Measurements from ENCODE around the gene SMYD3. TPM values are rescaled to one million over a fixed set of nuclear protein-coding genes. Genes with fewer than 3 reads are reported as not detected.

The SMYD3 gene
- total and polyA plus RNA-seq, 2 experiments from 2014 or later: 30.8 to 68.5 TPM

- H3K4me2 ChIP-seq: no peak overlapping the region
- H2AFZ ChIP-seq: no peak overlapping the region
- peaks cover 6% of the 10 kb centered on the region for H3K79me2 ChIP-seq
- H3K9me2 ChIP-seq (replicated peaks; ENCODE audit: insufficient read depth): no peaks in the 10 kb centered on the region
- 72% methylated on average over 3 of the region's 3 CpGs for WGBS (ENCODE audit: low lambda C conversion rate, missing lambda C conversion rate)
- no peaks in the 10 kb centered on the region for H3K27me3 ChIP-seq
- TF ChIP-seq EZH2 (IDR thresholded peaks at IDR 0.05; ENCODE audit: borderline replicate concordance) (no peak), EZH2phosphoT487 (IDR thresholded peaks at IDR 0.05; ENCODE audit: low read depth, severe bottlenecking, unreplicated experiment) (no peak)
- TF ChIP-seq, protein P1, sequence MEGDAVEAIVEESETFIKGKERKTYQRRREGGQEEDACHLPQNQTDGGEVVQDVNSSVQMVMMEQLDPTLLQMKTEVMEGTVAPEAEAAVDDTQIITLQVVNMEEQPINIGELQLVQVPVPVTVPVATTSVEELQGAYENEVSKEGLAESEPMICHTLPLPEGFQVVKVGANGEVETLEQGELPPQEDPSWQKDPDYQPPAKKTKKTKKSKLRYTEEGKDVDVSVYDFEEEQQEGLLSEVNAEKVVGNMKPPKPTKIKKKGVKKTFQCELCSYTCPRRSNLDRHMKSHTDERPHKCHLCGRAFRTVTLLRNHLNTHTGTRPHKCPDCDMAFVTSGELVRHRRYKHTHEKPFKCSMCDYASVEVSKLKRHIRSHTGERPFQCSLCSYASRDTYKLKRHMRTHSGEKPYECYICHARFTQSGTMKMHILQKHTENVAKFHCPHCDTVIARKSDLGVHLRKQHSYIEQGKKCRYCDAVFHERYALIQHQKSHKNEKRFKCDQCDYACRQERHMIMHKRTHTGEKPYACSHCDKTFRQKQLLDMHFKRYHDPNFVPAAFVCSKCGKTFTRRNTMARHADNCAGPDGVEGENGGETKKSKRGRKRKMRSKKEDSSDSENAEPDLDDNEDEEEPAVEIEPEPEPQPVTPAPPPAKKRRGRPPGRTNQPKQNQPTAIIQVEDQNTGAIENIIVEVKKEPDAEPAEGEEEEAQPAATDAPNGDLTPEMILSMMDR (IDR thresholded peaks at IDR 0.05; ENCODE audit: poor library complexity): no peak
- H3K4me3 ChIP-seq: no peak overlapping the region
- H4K20me1 ChIP-seq (ENCODE audit: insufficient read depth, poor library complexity, severe bottlenecking): no peaks in the 10 kb centered on the region
- DNase-seq (ENCODE audit: low spot score): no peak
- H3K36me3 ChIP-seq (replicated peaks; ENCODE audit: insufficient read depth, low read depth): no peaks in the 10 kb centered on the region
- no peaks in the 10 kb centered on the region for H3K9me3 ChIP-seq (ENCODE audit: low read depth)
- H3K4me1 ChIP-seq (ENCODE audit: insufficient read depth): no peaks in the 10 kb centered on the region
- no peak overlapping the region for H3K27ac ChIP-seq
These were observed 61.6 kb downstream of the SMYD3 start for GRCh38 chr1:246445503-246445902.

GRCh38 chr1:246444617-246445016, 62.5 kb downstream of the SMYD3 start:
- Histone ChIP-seq H2AFZ (no peak overlapping the region), H3K79me2 (peaks cover 6% of the 10 kb centered on the region), H3K36me3 (replicated peaks; ENCODE audit: insufficient read depth, low read depth) (no peaks in the 10 kb centered on the region), H3K27me3 (no peaks in the 10 kb centered on the region), H3K9me2 (replicated peaks; ENCODE audit: insufficient read depth) (no peaks in the 10 kb centered on the region), H3K4me2 (no peak overlapping the region), H3K4me3 (no peak overlapping the region), H3K9me3 (ENCODE audit: low read depth) (no peaks in the 10 kb centered on the region), H4K20me1 (ENCODE audit: insufficient read depth, poor library complexity, severe bottlenecking) (no peaks in the 10 kb centered on the region), H3K4me1 (ENCODE audit: insufficient read depth) (no peaks in the 10 kb centered on the region), H3K27ac (no peak overlapping the region)
- DNase-seq (ENCODE audit: low spot score): no peak
- TF ChIP-seq, protein P1 (IDR thresholded peaks at IDR 0.05; ENCODE audit: poor library complexity): no peak
- TF ChIP-seq EZH2 (IDR thresholded peaks at IDR 0.05; ENCODE audit: borderline replicate concordance) (no peak), EZH2phosphoT487 (IDR thresholded peaks at IDR 0.05; ENCODE audit: low read depth, severe bottlenecking, unreplicated experiment) (no peak)
- 65% methylated on average over 3 of the region's 3 CpGs for WGBS (ENCODE audit: low lambda C conversion rate, missing lambda C conversion rate)

DNA sequence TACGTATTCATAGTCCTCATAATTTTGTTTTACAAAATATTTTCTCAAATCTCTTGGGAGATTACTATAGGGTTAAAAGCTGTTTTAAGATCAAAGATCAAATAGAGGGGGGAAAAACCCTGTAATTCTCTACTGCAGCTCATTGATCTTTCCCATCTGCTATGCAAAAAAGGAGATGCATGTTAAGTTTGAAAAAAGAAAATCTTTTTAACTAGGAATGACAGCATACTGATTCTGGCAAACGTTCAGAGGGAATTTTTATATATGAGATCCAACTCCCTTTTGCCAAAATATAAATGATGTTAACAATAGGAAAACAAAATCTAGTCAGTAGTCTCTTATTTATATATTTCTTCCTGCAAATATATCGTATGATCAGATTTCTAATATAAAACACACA, 69.1 kb downstream of the SMYD3 start:
- Histone ChIP-seq H2AFZ (no peak overlapping the region), H3K9me3 (ENCODE audit: low read depth) (no peaks in the 10 kb centered on the region), H3K9me2 (replicated peaks; ENCODE audit: insufficient read depth) (no peaks in the 10 kb centered on the region), H3K79me2 (no peaks in the 10 kb centered on the region), H3K27me3 (no peaks in the 10 kb centered on the region), H3K4me3 (peak overlapping the region; percentile 2), H3K36me3 (replicated peaks; ENCODE audit: insufficient read depth, low read depth) (no peaks in the 10 kb centered on the region), H3K4me1 (ENCODE audit: insufficient read depth) (no peaks in the 10 kb centered on the region), H3K27ac (no peak overlapping the region), H4K20me1 (ENCODE audit: insufficient read depth, poor library complexity, severe bottlenecking) (no peaks in the 10 kb centered on the region), H3K4me2 (no peak overlapping the region)
- no peak for DNase-seq (ENCODE audit: low spot score)
- TF ChIP-seq, protein P1 (IDR thresholded peaks at IDR 0.05; ENCODE audit: poor library complexity): no peak
- TF ChIP-seq EZH2phosphoT487 (IDR thresholded peaks at IDR 0.05; ENCODE audit: low read depth, severe bottlenecking, unreplicated experiment) (no peak), EZH2 (IDR thresholded peaks at IDR 0.05; ENCODE audit: borderline replicate concordance) (no peak)
- 56% methylated on average over 3 of the region's 3 CpGs for WGBS (ENCODE audit: low lambda C conversion rate, missing lambda C conversion rate)

Data from hepatocyte (in vitro differentiated cells).